CD4-positive, alpha-beta T cell (primary cell): ENCODE results near the gene SMARCA2. TPM values are rescaled to one million over a fixed set of nuclear protein-coding genes. Genes with fewer than 3 reads are reported as not detected.

Source experiments
- ATAC-seq: fragments of 200-7000 bp; cut with Tn5 transposase; one replicate; pipeline ENCODE4 v1.10.0; 2022; ENCODE audit warnings: mild to moderate bottlenecking; ENCODE audit not compliant: poor library complexity
- CTCF ChIA-PET: fragments of 350-600 bp; sonication (Branson Sonifier 250); formaldehyde crosslinking; loops from one replicate; lab custom pipeline; 2021; ENCODE audit warnings: antibody characterized with exemption, inconsistent platforms; lab: Charles Lee
- POLR2A ChIA-PET: fragments of 350-600 bp; sonication (Branson Sonifier 250); formaldehyde crosslinking; loops from one replicate; lab custom pipeline; 2021; ENCODE audit warnings: antibody characterized with exemption, inconsistent platforms; lab: Charles Lee
- DNase-seq, 14 experiments: peaks; one replicate each; pipeline ENCODE4 v3.0.0-alpha.2; 2013 to 2020; ENCODE audit warnings: mixed read lengths in 2 of 14
- H3K27ac ChIP-seq, 2 donors: one replicate each; pipeline versions ENCODE4 v1.5.1 to v1.7.0; 2013; ENCODE audit warnings: low read length in 2 of 2, low read depth in 1 of 2, mild to moderate bottlenecking in 1 of 2
- H3K27me3 ChIP-seq, 2 experiments: 1 replicate in 1 of 2; 2 replicates in 1 of 2; pipeline versions ENCODE4 v1.6.1 to v1.7.0; 2013; ENCODE audit warnings: low read length in 2 of 2, control low read depth in 1 of 2, mild to moderate bottlenecking in 1 of 2, moderate library complexity in 1 of 2; ENCODE audit not compliant: insufficient read depth in 2 of 2, control insufficient read depth in 1 of 2
- H3K36me3 ChIP-seq: one replicate; pipeline ENCODE4 v1.6.1; 2013; ENCODE audit warnings: low read length, control low read depth; ENCODE audit not compliant: insufficient read depth
- H3K4me1 ChIP-seq: one replicate; pipeline ENCODE4 v1.6.1; 2013; ENCODE audit warnings: low read length, control low read depth; ENCODE audit not compliant: insufficient read depth
- H3K4me3 ChIP-seq: one replicate; pipeline ENCODE4 v1.5.1; 2013; ENCODE audit warnings: mild to moderate bottlenecking, low read length, moderate library complexity
- H3K9me3 ChIP-seq, 2 experiments: 1 replicate in 1 of 2; 2 replicates in 1 of 2; pipeline versions ENCODE4 v1.6.1 to v1.7.0; 2013; ENCODE audit warnings: low read length in 2 of 2, mild to moderate bottlenecking in 2 of 2, control low read depth in 1 of 2, moderate library complexity in 1 of 2; ENCODE audit not compliant: control insufficient read depth in 1 of 2, insufficient read depth in 1 of 2
- H3K27ac Mint-ChIP-seq: one replicate; pipeline ENCODE4 v1.8.0; 2020; ENCODE audit warnings: mixed read lengths
- H3K27me3 Mint-ChIP-seq: one replicate; pipeline ENCODE4 v1.8.0; 2021; ENCODE audit warnings: mixed read lengths
- H3K36me3 Mint-ChIP-seq: one replicate; pipeline ENCODE4 v1.8.0; 2021; ENCODE audit warnings: low read depth, mixed read lengths
- H3K4me1 Mint-ChIP-seq: one replicate; pipeline ENCODE4 v1.8.0; 2021; ENCODE audit warnings: low read depth, mixed read lengths
- H3K4me3 Mint-ChIP-seq: one replicate; pipeline ENCODE4 v1.8.0; 2020; ENCODE audit warnings: mild to moderate bottlenecking, mixed read lengths
- H3K9me3 Mint-ChIP-seq: one replicate; pipeline ENCODE4 v1.8.0; 2020; ENCODE audit warnings: mixed read lengths
- CTCF ChIP-seq: fragments of 200-600 bp; IDR thresholded peaks from one replicate; pipeline ENCODE4 v1.8.0; 2022; ENCODE audit warnings: antibody characterized with exemption, mild to moderate bottlenecking
- intact Hi-C, 2 experiments: fragments of 100-400 bp; cut with DNase I in 1 of 2; cut with micrococcal nuclease in 1 of 2; formaldehyde crosslinking; loops; one replicate each; pipeline versions ENCODE4 v1.15.1 to v1.9.0; 2023 to 2025; cut with DNase I, micrococcal nuclease
- total RNA-seq, 174 experiments: library from RNA in 2 of 174; stranded (reverse) in 2 of 174; gene quantifications; one replicate each; pipeline ENCODE4 v1.2.3 and lab custom pipeline; 2021 to 2026

SMARCA2 gene
- total RNA-seq, 2 experiments from 2014 or later, result 268 to 272 TPM

- Histone ChIP-seq H3K9me3 (peaks cover 0 to 5% of the 10 kb centered on the region in 2 experiments), H3K27ac (no peak overlapping the region), H3K4me1 (peaks cover 15% of the 10 kb centered on the region), H3K4me3 (peak overlapping the region; percentile 59), H3K27me3 (no peaks in the 10 kb centered on the region), H3K36me3 (no peaks in the 10 kb centered on the region)
- Mint-ChIP-seq H3K27me3 (peaks cover 17% of the 10 kb centered on the region), H3K4me3 (peak overlapping the region; percentile 26), H3K27ac (no peak overlapping the region), H3K36me3 (no peaks in the 10 kb centered on the region), H3K9me3 (peaks cover 4% of the 10 kb centered on the region), H3K4me1 (peaks cover 17% of the 10 kb centered on the region)
- POLR2A ChIA-PET, result no interaction called here
- ATAC-seq (no peak), DNase-seq (no peak)
- CTCF ChIA-PET, result no interaction called here
- no peak for TF ChIP-seq CTCF
- intact Hi-C loops, result loop anchor here in 1 of 2 experiments (1.0 kb wide), 1 partner anchor 85 kb away; no protein-coding TSS in a partner anchor
These were observed 227.7 kb downstream of the SMARCA2 start for GRCh38 chr9:2242831-2243330.
